ENCODE measurements around the gene MZB1. TPM values are rescaled to one million over a fixed set of nuclear protein-coding genes. Genes with fewer than 3 reads are reported as not detected.
"Not testable (repeated sequence)": the region's sequence is repeated elsewhere in the genome, so short reads cannot be mapped to it uniquely, and the experiment has no call there.

MZB1 gene
- total RNA-seq, 1 donor from 2014 or later, result 1.1 TPM

DNA sequence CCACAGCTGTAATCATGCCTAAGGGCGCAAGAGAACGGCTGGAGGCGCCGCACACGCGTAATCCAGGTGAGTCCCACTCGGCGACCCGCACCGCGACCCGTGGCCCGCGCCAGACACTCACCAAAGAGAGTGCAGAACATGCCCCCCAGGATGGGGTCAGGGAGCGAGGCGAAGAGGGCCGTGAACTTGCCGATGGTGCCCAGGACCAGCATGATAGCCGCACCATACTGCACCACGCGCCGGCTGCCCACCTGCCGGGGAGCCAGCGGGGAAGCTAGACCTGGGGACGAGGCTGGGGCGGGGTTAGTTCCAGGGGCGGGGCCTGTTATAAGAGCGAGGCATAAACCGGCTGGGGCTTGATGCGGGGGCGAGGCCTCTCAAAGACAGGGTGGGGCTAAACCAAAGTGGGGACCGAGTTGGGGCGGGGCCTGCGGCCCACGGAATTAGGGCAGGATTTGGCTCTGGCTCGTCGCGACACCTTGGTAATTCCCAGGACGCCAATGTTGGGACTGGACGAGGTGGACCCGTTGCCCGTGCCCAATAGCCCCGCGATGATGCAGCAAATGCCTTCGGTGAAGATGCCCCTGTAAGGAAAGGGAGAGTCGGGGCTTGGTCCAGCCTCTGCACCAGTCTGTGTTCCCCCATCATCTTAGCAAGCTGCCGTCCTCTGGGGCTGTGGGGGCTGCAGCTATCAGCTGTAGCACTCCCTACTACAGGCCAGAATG lies 11.4 kb downstream of the MZB1 start:
- DNase-seq (ENCODE audit: low spot score), result no peak

DNA sequence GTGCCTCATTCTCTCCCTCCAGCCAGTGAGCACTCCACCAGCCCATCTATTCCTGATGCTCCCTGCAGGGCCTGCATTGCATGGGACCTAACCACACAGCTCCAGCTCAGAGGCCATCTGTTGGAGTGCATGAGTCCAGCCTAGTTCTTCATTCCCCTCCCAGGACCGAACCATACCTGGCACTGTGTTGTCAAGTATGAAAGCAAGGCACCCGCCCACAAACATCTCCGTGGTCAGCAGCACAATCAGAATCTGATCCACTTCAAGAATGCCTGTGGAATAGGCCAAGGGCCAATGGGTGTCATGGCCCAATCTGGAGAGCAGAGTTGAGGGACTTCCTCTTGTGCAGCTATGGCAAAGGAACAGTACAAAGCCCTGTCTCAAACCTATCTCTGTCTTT lies 12.5 kb downstream of the MZB1 start:
- no peak for DNase-seq (ENCODE audit: low spot score)

DNA sequence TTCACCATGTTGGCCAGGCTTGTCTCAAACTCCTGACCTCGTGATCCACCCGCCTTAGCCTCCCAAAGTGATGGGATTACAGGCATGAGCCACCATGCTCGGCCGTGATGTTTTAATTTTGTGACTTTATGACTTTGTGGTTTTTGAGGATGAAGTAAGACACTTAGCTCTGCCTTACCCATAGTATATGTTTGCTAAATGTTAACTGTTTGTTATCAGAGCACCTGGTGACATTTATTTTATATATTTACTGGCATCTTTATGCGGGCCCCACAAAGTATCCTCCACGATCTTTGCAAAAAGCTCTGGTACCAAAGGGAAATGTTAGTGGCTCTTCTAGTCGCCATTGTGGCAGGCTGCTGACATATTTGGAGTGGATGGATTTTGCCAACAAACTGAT lies 13.3 kb downstream of the MZB1 start:
- DNase-seq (ENCODE audit: low spot score), result no peak

DNA sequence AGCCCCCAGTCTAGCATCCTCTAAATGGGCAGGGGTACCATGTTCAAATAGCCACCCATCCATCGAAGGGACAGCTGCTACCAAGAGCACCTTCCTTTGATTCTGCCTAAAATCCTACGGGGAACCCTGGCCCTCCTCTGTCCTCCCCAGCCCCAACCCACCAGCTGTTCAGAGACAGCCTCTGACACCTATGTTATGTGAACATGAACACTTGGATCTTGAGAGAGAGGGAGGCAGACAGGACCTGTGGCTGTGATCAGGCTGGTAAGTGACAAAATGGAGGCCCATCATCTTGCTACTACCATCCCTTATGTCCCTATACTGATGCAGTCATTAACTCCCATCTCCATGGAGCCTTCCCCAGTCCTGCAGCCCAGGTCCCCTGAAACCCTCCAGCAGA lies 14.8 kb downstream of the MZB1 start:
- no peak for DNase-seq (ENCODE audit: low spot score)

DNA sequence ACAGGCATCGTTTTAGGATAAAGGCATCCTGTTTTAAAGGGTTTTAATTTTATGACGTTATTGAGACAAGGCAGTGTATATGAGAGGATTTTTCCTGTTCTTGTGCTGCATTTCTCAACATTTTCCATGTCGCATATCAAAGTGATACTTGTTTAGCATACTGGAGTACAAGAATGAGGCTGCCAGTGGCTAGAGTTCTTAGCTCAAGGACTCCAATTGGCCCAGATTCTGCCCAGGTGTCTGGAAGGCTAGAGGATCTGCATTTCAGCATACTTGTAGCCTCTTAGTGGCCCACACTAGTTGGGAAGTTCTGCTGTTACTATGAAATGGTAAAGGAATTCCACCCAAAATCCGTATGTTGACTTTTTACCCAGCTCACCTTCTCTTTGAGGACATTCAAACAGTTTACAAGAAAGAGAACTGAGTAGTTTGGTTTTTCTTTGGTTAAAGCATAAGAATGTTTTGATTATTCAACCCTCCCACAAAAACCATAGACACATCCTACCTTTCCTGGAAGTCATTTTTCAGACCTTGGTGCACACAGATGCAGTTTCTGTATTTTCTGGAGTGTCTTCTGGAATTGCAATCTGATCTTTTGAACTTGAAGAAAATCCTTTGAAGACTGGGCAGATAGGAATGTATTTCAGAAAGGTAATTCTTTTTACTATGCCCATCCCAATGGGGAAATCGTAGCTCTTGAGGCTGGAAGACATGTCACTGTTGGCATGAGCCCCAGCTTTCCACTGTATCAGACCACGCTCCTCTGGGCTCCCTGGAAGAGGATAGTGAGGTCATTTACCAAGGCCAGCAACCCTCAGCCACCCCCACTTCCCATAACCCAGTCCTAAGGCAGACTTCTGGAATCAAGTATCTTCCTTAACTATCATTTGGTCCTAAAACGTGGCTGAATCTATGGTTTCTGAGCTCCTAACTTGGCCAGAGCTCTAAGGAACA lies 18.0 kb downstream of the MZB1 start:
- DNase-seq (ENCODE audit: low spot score), result no peak

DNA sequence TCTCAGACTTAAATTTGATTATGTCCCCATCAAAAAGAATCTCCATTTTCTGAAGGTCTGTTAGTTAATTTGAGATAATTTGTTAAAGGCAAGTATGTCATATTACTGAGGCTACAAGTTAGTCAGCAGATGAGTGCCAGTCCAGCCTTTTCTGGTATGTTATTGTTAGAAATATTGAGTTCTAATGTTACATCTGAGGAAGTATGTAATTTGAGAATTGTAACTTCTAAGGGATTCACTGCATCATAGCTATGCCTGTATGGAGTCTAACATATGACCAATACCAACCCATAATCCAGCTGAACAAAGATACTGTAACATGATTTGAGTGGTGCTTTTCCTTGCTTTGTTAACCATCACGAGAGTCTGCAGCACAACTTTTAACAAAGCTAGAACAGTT lies 20.5 kb downstream of the MZB1 start:
- no peak for DNase-seq (ENCODE audit: low spot score)

DNA sequence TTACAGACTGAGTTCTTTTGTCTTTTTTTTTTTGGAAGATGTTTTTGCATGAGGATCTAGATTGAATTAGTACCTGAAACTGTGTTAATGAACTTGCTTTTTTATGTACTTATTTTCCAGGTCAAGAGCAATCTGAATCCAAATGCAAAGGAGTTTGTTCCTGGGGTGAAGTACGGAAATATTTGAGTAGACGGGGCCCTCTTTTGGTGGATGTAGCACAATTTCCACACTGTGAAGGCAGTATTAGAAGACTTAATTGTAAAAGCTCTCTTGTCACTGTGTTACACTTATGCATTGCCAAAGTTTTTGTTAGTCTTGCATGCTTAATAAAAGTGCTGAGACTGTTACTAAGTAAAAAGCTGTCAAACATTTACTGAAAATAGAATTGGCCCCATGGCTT lies 21.1 kb downstream of the MZB1 start:
- DNase-seq (ENCODE audit: low spot score), result no peak

DNA sequence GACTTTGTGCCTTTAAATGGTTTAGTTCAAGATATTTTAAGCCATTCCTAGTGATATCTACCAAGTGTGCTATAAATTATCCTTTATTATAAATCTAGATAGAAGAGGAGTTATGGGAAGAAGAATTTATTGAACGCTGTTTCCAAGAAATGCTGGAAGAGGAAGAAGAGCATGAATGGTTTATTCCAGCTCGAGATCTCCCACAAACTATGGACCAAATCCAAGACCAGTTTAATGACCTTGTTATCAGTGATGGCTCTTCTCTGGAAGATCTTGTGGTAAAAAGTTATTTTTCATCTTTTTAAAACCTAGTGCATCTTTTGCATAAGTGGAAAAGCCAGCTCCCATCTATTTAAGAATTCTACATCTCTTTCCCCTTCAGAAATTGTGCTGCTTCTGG lies 25.2 kb downstream of the MZB1 start:
- DNase-seq (ENCODE audit: low spot score), result no peak

DNA sequence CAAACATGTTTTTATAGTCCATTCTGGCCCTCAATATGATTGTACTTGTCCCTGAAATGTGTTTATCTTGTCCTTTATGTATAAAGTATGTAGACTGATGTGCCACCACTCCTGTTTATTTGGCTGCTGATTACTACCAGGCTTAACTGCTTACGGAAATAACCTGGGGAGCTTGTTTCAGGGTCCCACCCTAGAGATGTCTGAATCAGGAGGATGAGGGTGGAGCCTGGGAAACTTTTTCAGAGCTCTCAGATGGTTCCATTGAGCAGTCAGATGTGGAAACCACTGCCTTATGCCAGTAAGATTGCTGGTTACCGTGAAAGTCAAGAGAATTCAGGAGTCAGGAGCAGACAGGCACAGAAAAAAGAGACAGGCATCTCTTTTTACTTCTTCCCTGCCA lies 25.8 kb downstream of the MZB1 start:
- DNase-seq (ENCODE audit: low spot score), result no peak

DNA sequence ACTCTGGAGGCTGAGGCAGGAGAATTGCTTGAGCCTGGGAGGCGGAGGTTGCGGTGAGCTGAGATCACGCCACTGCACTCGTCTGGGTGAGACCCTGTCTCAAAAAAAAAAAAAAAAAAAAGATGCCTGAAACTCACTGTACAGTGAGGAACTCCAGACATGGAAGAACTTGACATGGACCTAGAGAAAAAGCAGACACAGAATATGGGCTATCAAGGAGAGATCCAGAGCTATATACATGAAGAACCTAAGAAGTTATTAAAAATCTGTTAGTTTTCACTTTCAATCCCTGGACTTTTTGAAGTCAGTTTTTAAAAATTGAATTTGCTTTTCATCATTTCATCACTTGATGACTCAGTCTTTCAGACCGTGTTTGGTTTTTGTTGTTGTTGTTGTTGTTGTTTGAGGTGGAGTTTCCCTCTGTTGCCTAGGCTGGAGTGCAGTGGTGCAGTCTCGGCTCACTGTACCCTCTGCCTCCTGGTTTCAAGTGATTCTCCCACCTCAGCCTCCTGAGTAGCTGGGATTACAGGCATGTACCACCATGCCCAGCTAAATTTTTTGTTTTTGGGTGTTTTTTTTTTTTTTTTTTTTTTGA lies 27.8 kb downstream of the MZB1 start:
- no peak for DNase-seq (ENCODE audit: low spot score)

DNA sequence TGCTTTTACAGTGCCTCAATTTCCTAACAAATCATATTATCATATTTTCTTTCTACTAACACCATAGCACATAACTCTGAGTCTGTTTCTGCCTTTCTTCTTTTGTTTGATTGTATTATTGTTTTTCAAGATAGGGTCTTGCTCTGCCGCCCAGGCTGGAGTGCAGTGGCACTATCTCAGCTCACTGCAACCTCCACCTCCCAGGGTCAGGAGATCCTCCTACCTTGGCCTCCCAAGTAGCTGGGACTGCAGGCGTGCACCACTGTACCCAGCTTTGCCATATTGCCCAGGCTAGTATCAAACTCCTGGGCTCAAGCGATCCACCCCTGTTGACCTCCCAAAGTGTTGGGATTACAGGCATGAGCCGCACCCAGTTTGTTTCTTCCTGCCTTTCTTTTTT lies 29.3 kb downstream of the MZB1 start:
- DNase-seq (ENCODE audit: low spot score), result no peak

DNA sequence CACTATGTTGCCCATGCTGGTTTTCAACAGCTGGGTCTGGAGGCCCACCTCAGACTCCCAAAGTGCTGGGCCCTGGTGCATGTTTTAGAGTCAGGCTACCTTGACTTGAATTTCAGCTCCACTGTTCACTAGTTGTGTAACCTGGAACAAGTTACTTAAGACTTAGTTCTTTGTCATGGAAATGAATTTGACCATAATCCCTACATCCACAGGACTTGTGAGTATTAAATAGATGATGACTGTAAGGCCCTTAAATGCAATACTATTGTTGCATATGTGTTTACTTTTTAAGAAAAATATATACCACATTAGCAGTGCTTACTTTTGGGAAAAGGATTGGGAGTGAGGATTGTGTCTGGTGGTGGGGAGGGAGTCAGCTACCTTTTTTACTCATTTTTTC lies 31.6 kb downstream of the MZB1 start:
- no peak for DNase-seq (ENCODE audit: low spot score)

DNA sequence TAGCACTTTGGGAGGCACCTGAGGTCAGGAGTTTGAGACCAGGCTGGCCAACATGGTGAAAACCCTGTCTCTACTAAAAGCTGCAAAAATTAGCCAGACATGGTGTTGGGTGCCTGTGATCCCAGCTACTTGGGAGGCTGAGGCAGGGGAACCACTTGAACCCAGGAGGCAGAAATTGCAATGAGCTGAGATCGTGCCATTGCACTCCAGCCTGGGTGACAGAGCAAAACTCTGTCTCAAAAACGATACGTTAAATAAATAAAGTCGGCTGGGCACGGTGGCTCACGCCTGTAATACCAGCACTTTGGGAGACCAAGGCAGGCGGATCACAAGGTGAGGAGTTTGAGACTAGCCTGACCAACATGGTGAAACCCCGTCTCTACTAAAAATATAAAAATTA lies 33.8 kb downstream of the MZB1 start:
- not testable (repeated sequence) for DNase-seq (ENCODE audit: low spot score)

DNA sequence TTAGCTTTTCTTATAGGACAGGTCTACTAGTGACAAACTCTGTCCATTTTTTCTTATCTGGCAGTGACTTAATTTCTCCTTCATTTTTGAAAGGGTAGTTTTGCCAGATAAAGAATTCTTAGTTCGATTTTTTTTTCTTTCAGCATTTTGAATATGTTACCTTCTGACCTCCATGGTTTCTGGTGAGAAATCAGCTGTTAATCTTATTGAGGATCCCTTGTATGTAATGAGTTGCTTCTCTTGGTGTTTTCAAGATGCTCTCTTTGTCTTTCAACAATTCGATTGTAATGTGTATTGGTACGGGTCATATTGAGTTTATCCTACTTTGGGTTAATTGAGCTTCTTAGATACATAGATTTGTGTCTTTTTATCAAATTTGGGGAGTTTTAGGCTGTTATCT lies 35.5 kb downstream of the MZB1 start:
- DNase-seq (ENCODE audit: low spot score), result no peak

DNA sequence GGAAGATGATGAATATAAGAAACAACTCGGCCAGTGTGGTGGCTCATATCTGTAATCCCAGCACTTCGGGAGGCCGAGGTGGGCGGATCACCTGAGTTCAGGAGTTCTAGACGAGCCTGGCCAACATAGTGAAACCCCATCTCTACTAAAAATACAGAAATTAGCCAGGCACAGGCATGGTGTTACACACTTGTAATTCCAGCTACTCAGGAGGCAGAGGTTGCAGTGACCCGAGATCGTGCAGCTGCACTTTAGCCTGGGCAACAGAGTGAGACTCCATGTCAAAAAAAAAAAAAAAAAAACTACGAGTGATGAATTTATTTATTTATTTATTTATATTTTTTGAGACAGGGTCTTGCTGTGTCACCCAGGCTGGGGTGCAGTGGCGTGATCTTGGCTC lies 41.9 kb downstream of the MZB1 start:
- not testable (repeated sequence) for DNase-seq (ENCODE audit: low spot score)

DNA sequence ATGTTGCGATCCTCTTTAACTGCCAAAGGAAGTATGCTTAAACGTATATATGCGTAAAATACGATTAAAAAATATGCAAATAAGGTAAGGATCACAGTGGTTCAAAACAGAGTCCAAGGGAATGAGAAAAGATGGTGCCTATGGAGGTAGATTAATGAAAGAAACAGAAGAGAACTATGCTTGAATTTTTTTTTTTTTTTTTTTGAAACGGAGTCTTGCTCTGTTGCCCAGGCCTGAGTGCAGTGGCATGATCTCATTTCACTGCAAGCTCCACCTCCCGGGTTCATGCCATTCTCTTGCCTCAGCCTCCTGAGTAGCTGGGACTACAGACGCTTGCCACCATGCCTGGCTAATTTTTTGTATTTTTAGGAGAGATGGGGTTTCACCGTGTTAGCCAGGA lies 44.3 kb downstream of the MZB1 start:
- not testable (repeated sequence) for DNase-seq (ENCODE audit: low spot score)

DNA sequence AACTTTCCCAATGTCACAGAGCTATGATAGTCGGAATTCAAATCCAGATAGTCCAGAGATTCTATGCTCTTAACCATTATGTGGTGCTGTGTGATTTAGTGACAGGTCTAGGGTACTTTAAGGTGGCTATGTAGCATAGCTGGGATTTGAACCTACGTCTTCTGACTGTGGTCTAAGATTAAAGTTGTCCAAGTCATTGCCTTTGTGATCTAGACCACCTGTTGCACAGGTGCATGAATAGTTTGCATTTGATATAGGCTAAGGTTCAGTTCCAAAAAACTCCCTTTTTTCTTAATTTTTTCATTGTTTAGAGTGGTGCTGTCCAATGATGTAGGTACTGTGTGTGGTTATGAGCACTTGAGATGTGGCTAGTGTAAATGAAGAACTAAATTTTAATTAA lies 45.5 kb downstream of the MZB1 start:
- DNase-seq (ENCODE audit: low spot score), result no peak

DNA sequence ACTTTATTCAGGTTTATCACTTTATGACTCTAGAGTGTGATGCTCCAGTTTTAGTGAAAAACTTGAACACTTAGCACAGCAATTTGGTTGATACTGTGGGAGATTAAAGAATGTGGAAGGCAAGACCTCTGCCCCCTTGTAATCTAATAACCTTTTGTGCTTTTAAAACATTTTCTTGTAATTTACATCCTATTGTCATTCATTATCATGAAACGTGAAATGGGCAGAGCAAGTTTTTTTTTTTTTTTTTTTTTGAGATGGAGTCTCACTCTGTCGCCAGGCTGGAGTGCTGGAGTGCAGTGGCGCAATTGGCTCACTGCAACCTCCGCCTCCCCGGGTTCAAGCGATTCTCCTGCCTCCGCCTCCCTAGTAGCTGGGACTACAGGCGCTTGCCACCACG lies 46.2 kb downstream of the MZB1 start:
- no peak for DNase-seq (ENCODE audit: low spot score)

DNA sequence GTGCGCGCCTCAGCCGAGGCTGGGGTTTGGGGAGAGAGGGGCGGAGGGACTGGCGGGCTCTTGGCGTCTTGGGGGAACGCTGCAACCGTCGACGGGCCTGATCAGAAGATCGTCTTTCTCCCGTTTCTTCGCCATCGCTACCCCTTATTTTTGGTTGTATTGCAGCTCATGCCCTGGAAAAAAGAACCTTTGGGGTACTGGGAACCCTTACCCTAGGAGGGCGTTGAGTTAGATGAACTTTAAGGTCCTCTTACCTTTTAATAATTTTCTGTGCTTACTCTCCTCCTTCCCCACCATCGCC lies 47.3 kb downstream of the MZB1 start:
- DNase-seq (ENCODE audit: low spot score), result no peak

DNA sequence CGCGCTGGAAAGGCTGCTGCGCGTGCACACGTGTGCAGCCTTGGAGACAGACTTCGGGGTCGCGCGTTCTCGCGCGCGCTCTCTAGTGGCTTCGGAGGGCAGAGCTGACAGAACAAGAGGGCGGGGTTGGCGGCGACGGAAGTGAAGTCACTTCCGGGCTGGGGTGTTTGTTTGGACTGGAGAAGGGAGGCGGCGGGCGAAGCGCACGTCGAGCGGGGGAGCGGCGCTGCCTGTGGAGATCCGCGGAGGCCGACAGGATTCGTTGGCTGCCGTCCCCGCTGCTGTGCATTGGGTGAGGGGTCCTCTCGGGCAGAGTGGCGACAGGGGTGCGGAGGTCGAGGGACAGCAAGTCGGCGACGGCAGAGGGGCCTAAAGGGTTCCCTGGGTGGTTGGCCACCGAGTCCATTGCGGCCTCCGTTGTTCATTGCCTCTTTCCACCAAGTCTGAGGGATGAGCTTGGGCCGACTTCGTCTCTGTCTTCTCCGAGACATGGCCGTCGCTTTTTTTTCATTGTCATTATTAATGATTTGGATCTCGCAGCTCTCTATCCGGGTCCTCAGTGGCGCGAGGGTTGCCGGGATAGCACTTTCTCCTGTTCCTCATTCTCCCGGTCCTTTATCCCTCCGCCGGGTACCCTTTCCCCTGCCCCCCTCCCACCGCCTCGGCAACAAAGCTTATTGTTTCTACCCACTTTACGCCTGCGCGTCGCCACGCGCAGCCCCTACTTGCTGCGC lies 47.9 kb downstream of the MZB1 start, which contains the start of gene PAIP2:
PAIP2 (plus strand) TSS at position 166 of the 734 bp plus-strand sequence. CDS start 21,931 bp downstream, outside the sequence.
- DNase-seq (ENCODE audit: low spot score), result peak; percentile 97

DNA sequence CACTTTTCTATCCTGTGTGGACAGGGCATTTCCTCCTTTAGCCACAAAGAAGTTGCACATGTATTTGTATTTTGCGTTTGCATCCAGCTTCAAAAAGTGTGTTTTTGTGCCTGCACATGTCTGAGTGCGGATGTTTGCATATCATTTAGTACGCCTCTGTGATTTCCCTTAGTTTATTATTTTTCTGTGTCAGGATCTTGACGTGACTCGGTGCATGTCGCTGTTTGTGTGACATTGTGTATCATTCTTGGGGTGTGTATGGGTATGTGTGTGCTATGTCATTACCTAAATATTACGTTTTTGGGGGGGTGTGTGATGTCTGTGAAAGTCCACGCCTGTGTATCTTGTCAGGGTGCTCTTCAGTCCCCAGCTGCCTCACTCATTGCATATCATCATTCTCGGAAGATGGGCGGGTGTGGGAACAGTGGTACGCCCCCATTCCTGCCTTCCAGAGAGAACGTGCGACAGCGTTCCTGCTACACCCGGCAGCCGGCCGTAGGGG lies 48.5 kb downstream of the MZB1 start:
- no peak for DNase-seq (ENCODE audit: low spot score)

DNA sequence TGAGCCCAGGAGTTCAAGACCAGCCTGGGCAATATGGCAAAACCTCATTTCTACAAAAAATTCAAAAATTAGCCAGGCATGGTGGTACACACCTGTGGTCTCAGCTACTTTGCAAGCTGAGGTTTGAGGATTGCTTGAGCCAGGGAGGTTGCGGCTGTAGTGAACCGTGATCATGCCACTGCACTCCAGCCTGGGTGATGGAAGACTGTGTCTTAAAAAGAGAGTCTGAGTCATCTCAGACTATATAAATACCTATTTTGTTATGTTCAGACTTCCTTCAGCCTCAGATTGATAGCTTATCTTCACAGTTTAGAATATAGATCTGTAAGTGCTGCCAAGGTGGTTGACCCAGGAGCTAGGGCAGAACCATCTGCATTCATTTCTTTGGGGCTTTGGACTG lies 49.7 kb downstream of the MZB1 start:
- DNase-seq (ENCODE audit: low spot score), result no peak

Measured in mucosa of gallbladder (tissue), 1 donor.